HCT116 (cell line): Measurements from ENCODE around the gene MORN4. TPM values are rescaled to one million over a fixed set of nuclear protein-coding genes. Genes with fewer than 3 reads are reported as not detected.

ENCODE experiments used
- ATAC-seq: fragments of 200-7000 bp; cut with Tn5 transposase; 2 replicates; pipeline ENCODE4 v1.9.1; 2020; ENCODE audit warnings: mild to moderate bottlenecking, moderate library complexity
- BruUV-seq: library from RNA; stranded (reverse); fragments of 400-500 nt; replicated peaks from 2 replicates; lab custom pipeline; 2021; lab: Mats Ljungman, UMichigan
- CTCF ChIA-PET: fragments of 300-600 bp; sonication (Branson Sonifier 250); formaldehyde crosslinking; loops from one replicate; lab custom pipeline; 2021; ENCODE audit warnings: antibody characterized with exemption; lab: Charles Lee
- POLR2A ChIA-PET: fragments of 300-600, 350-600 bp; sonication (Branson Sonifier 250); formaldehyde crosslinking; loops from one replicate; lab custom pipeline; 2021; ENCODE audit warnings: antibody characterized with exemption; lab: Charles Lee
- RAD21 ChIA-PET, 2 experiments: fragments of 300-600 bp; sonication (Branson Sonifier 250); formaldehyde crosslinking; loops; one replicate each; lab custom pipeline; 2023; ENCODE audit warnings: low total read pairs in 2 of 2; ENCODE audit not compliant: uncharacterized antibody in 2 of 2, unreplicated experiment in 2 of 2, low non-redundant PET in 1 of 2; lab: Charles Lee
- DNase-seq: peaks from one replicate; pipeline ENCODE4 v3.0.0-alpha.2; 2010; ENCODE audit warnings: low read depth, low spot score
- H2AFZ ChIP-seq: fragments of 200-600 bp; shearing (Covaris generic), sonication (generic); 2 replicates; pipeline ENCODE4 v1.6.1; 2017; ENCODE audit warnings: low read depth, mixed run types, mixed read lengths, antibody characterized with exemption, low read length; ENCODE audit not compliant: poor library complexity, severe bottlenecking
- H3K27ac ChIP-seq: 2 replicates; pipeline ENCODE4 v1.5.1; 2012; ENCODE audit warnings: low read depth, low read length
- H3K27me3 ChIP-seq: fragments of 200-600 bp; sonication (generic); 2 replicates; pipeline ENCODE4 v1.6.1; 2016; ENCODE audit warnings: mixed run types, low read length, mixed read lengths; ENCODE audit not compliant: insufficient read depth
- H3K36me3 ChIP-seq, 2 experiments: fragments of 200-500 bp in 1 of 2; fragments of 200-600 bp in 1 of 2; sonication (Bioruptor generic) in 1 of 2; sonication (generic) in 1 of 2; 2 replicates each; pipeline versions ENCODE4 v1.5.1 to v1.6.1; 2014 to 2016; ENCODE audit warnings: low read length in 2 of 2, inconsistent platforms in 1 of 2, mixed read lengths in 1 of 2, mixed run types in 1 of 2; ENCODE audit not compliant: insufficient read depth in 2 of 2, control insufficient read depth in 1 of 2
- H3K4me1 ChIP-seq, 2 experiments: fragments of 200-600 bp in 1 of 2; sonication (generic) in 1 of 2; 2 replicates each; pipeline versions ENCODE4 v1.5.1 to v1.6.1; 2012 to 2017; ENCODE audit warnings: low read length in 2 of 2, inconsistent platforms in 1 of 2, mild to moderate bottlenecking in 1 of 2, mixed read lengths in 1 of 2, mixed run types in 1 of 2, moderate library complexity in 1 of 2; ENCODE audit not compliant: insufficient read depth in 2 of 2, control insufficient read depth in 1 of 2
- H3K4me2 ChIP-seq: fragments of 200-600 bp; sonication (generic); 2 replicates; pipeline ENCODE4 v1.6.1; 2017; ENCODE audit warnings: mixed run types, low read length, mixed read lengths
- H3K4me3 ChIP-seq, 2 experiments: fragments of 200-600 bp in 1 of 2; sonication (generic) in 1 of 2; replicated peaks in 1 of 2; 2 replicates each; pipeline ENCODE4 v1.5.1; 2011 to 2016; ENCODE audit warnings: low read length in 2 of 2, control low read depth in 1 of 2, low read depth in 1 of 2, mild to moderate bottlenecking in 1 of 2, mixed read lengths in 1 of 2, mixed run types in 1 of 2
- H3K79me2 ChIP-seq: fragments of 200-600 bp; sonication (generic); 2 replicates; pipeline ENCODE4 v1.6.1; 2017; ENCODE audit warnings: mild to moderate bottlenecking, mixed run types, low read length, moderate library complexity, mixed read lengths; ENCODE audit not compliant: insufficient read depth
- H3K9ac ChIP-seq: fragments of 200-600 bp; sonication (generic); 2 replicates; pipeline ENCODE4 v1.6.1; 2016; ENCODE audit warnings: low read length, mixed read lengths
- H3K9me2 ChIP-seq: fragments of 200-600 bp; sonication (generic), shearing (Covaris generic); 2 replicates; pipeline ENCODE4 v1.6.1; 2017; ENCODE audit warnings: mixed run types, mild to moderate bottlenecking, moderate library complexity; ENCODE audit not compliant: insufficient read depth
- H3K9me3 ChIP-seq, 2 experiments: fragments of 200-500 bp in 1 of 2; fragments of 200-600 bp in 1 of 2; sonication (Bioruptor generic) in 1 of 2; sonication (generic) in 1 of 2; 2 replicates each; pipeline ENCODE4 v1.6.1; 2014 to 2017; ENCODE audit warnings: low read length in 2 of 2, mixed read lengths in 2 of 2, inconsistent platforms in 1 of 2, low read depth in 1 of 2, mild to moderate bottlenecking in 1 of 2, mixed run types in 1 of 2, moderate library complexity in 1 of 2; ENCODE audit not compliant: control insufficient read depth in 1 of 2, insufficient read depth in 1 of 2
- H4K20me1 ChIP-seq: fragments of 200-600 bp; sonication (generic), shearing (Covaris generic); 2 replicates; pipeline ENCODE4 v1.6.1; 2017; ENCODE audit warnings: mixed run types, mild to moderate bottlenecking, moderate library complexity; ENCODE audit not compliant: insufficient read depth
- CBX3 ChIP-seq: IDR thresholded peaks from 2 replicates; pipeline ENCODE4 v1.6.1; 2012; ENCODE audit warnings: low read depth
- EGR1 ChIP-seq: IDR thresholded peaks from 2 replicates; pipeline ENCODE4 v1.6.1; 2012; ENCODE audit warnings: low read depth
- ELF1 ChIP-seq: IDR thresholded peaks from 2 replicates; pipeline ENCODE4 v1.6.1; 2012; ENCODE audit warnings: low read depth, borderline replicate concordance
- EZH2 ChIP-seq: fragments of 200-600 bp; sonication (generic); IDR thresholded peaks from 2 replicates; pipeline ENCODE4 v1.6.1; 2017; ENCODE audit warnings: antibody characterized with exemption, mixed run types
- EZH2phosphoT487 ChIP-seq: fragments of 200-600 bp; IDR thresholded peaks from 2 replicates; pipeline ENCODE4 v1.6.1; 2018; ENCODE audit warnings: antibody characterized with exemption, borderline replicate concordance
- FOSL1 ChIP-seq: IDR thresholded peaks from 2 replicates; pipeline ENCODE4 v1.6.1; 2012; ENCODE audit warnings: low read depth
- JUND ChIP-seq: IDR thresholded peaks from 2 replicates; pipeline ENCODE4 v1.6.1; 2012
- POLR2A ChIP-seq: IDR thresholded peaks from 2 replicates; pipeline ENCODE4 v1.7.0; 2011; ENCODE audit warnings: borderline replicate concordance; ENCODE audit not compliant: insufficient read depth, insufficient read length; ENCODE audit errors: extremely low read depth
- SIN3A ChIP-seq: IDR thresholded peaks from 2 replicates; pipeline ENCODE4 v1.6.1; 2012; ENCODE audit warnings: low read depth
- SP1 ChIP-seq: IDR thresholded peaks from 2 replicates; pipeline ENCODE4 v1.6.1; 2012; ENCODE audit warnings: low read depth
- SRF ChIP-seq: IDR thresholded peaks from 2 replicates; pipeline ENCODE4 v1.6.1; 2012; ENCODE audit warnings: low read depth
- YY1 ChIP-seq: IDR thresholded peaks from 2 replicates; pipeline ENCODE4 v1.6.1; 2011; ENCODE audit warnings: low read length, low read depth, moderate library complexity, mild to moderate bottlenecking; ENCODE audit not compliant: insufficient replicate concordance; ENCODE audit errors: extremely low read depth
- ZFX ChIP-seq: fragments of 450-650 bp; IDR thresholded peaks from 2 replicates; pipeline ENCODE4 v1.6.1; 2017
- intact Hi-C: fragments of 100-400 bp; cut with micrococcal nuclease; formaldehyde crosslinking; loops from 2 replicates; pipeline ENCODE4 v1.10.0; 2022
- total RNA-seq: library from RNA; stranded (reverse); gene quantifications from one replicate; pipeline ENCODE4 v1.2.1, GENCODE V29; 2021; ENCODE audit not compliant: unreplicated experiment
- TF ChIP-seq, protein P1 (sequence below): IDR thresholded peaks from 2 replicates; pipeline ENCODE4 v1.6.1; 2012; ENCODE audit warnings: low read depth
- TF ChIP-seq, protein P2 (sequence below): IDR thresholded peaks from 2 replicates; pipeline ENCODE4 v1.6.1; 2012
- TF ChIP-seq, protein P3 (sequence below): IDR thresholded peaks from 2 replicates; pipeline ENCODE4 v1.6.1; 2011; ENCODE audit warnings: mild to moderate bottlenecking, low read length, moderate library complexity; ENCODE audit not compliant: insufficient replicate concordance; ENCODE audit errors: extremely low read depth

The MORN4 gene
- total RNA-seq, 1 experiment from 2014 or later: 8.0 TPM

DNA sequence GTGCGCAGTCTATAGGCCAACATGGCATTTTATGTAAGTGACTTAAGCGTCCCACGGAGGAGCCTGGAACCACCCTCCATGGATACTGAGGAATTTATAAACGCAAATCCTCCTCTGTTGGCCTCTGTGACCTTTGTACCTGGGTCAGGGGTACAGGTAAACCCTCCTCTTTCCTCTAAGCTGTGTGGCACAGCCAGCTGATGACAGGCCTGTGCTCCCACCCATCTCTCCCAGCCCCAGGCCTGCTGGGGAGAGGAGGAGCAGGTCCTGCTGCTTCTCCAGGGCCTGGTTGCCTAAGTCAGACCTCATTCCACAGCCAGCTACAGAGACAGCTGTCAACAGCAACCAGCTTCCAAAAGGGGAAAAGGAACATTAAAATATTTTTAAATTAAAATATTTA, 48.7 kb upstream of the MORN4 start:
- intact Hi-C loops: no loop called here
- TF ChIP-seq EGR1 (no peak), EZH2 (no peak), JUND (no peak), EZH2phosphoT487 (no peak), ZFX (no peak), CBX3 (no peak), ELF1 (no peak), FOSL1 (no peak), SIN3A (no peak), SP1 (no peak), YY1 (no peak), SRF (no peak), POLR2A (no peak)
- TF ChIP-seq, protein P1, sequence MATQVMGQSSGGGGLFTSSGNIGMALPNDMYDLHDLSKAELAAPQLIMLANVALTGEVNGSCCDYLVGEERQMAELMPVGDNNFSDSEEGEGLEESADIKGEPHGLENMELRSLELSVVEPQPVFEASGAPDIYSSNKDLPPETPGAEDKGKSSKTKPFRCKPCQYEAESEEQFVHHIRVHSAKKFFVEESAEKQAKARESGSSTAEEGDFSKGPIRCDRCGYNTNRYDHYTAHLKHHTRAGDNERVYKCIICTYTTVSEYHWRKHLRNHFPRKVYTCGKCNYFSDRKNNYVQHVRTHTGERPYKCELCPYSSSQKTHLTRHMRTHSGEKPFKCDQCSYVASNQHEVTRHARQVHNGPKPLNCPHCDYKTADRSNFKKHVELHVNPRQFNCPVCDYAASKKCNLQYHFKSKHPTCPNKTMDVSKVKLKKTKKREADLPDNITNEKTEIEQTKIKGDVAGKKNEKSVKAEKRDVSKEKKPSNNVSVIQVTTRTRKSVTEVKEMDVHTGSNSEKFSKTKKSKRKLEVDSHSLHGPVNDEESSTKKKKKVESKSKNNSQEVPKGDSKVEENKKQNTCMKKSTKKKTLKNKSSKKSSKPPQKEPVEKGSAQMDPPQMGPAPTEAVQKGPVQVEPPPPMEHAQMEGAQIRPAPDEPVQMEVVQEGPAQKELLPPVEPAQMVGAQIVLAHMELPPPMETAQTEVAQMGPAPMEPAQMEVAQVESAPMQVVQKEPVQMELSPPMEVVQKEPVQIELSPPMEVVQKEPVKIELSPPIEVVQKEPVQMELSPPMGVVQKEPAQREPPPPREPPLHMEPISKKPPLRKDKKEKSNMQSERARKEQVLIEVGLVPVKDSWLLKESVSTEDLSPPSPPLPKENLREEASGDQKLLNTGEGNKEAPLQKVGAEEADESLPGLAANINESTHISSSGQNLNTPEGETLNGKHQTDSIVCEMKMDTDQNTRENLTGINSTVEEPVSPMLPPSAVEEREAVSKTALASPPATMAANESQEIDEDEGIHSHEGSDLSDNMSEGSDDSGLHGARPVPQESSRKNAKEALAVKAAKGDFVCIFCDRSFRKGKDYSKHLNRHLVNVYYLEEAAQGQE: no peak
- TF ChIP-seq, protein P2, sequence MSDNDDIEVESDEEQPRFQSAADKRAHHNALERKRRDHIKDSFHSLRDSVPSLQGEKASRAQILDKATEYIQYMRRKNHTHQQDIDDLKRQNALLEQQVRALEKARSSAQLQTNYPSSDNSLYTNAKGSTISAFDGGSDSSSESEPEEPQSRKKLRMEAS: no peak
- TF ChIP-seq, protein P3, sequence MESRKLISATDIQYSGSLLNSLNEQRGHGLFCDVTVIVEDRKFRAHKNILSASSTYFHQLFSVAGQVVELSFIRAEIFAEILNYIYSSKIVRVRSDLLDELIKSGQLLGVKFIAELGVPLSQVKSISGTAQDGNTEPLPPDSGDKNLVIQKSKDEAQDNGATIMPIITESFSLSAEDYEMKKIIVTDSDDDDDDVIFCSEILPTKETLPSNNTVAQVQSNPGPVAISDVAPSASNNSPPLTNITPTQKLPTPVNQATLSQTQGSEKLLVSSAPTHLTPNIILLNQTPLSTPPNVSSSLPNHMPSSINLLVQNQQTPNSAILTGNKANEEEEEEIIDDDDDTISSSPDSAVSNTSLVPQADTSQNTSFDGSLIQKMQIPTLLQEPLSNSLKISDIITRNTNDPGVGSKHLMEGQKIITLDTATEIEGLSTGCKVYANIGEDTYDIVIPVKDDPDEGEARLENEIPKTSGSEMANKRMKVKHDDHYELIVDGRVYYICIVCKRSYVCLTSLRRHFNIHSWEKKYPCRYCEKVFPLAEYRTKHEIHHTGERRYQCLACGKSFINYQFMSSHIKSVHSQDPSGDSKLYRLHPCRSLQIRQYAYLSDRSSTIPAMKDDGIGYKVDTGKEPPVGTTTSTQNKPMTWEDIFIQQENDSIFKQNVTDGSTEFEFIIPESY: no peak
- TF ChIP-seq, all 23 proteins: peak for 0
- Histone ChIP-seq H3K79me2 (peaks cover 57% of the 10 kb centered on the region), H3K27me3 (no peaks in the 10 kb centered on the region), H3K9me3 (no peaks in the 10 kb centered on the region), H3K4me3 (no peak overlapping the region), H3K4me2 (no peak overlapping the region), H3K9ac (no peak overlapping the region), H3K4me1 (peaks cover 29 to 36% of the 10 kb centered on the region in 2 experiments), H3K9me2 (no peaks in the 10 kb centered on the region), H3K27ac (no peak overlapping the region), H2AFZ (no peak overlapping the region), H4K20me1 (no peaks in the 10 kb centered on the region), H3K36me3 (peaks cover 0 to 11% of the 10 kb centered on the region in 2 experiments; a peak in 2 of 4 replicates)
- no TSS peak for BruUV-seq
- ChIA-PET RAD21 (no interaction called here), POLR2A (interaction anchor here (1.2 kb wide), 1 partner anchor 19 kb away, joined by 3 read pairs; no protein-coding TSS in a partner anchor), CTCF (no interaction called here)
- ATAC-seq: no peak
- no peak for DNase-seq
